Measurements from ENCODE around the gene ADGRG6.

The ADGRG6 gene

DNA sequence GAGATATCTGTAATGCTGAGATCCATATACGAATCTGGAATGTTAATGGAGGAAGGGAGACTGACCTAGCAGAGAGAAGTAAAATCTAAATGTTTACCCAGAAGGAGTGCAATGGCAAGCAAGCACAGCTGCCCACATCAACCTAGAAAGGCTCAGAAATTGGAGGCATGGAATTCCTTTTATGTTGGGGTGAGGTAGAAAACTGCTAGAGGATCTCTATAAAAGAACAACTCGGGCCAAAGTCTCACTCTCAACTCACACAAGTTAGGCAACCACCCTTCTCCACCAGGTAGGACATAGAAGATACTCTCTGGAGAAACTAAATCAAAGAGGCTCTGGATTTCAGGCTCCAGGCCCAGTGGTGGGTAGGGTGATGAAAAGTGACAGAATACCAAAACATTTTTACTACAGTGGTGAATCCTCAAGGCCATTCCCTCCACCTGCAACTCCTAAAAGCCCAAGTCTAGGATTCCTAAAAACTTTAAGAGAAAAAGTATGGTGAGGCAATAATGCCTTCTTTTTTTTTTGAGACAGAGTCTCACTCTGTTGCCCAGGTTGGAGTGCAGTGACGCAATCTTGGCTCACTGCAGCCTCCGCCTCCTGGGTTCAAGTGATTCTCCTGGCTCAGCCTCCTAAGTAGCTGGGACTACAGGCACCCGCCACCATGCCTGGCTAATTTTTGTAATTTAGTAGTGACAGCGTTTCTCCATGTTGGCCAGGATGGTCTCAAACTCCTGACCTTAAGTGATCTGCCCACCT is 9.5 kb upstream of the ADGRG6 start:
- Histone ChIP-seq H3K4me1 (ENCODE audit: insufficient read depth, low read length) (peaks cover 4% of the 10 kb centered on the region; the same call in 1 of the 2 replicates), H3K27ac (ENCODE audit: low read length) (no peak overlapping the region), H3K4me3 (ENCODE audit: low read length) (no peak overlapping the region), H3K9ac (ENCODE audit: low read depth, low read length) (no peak overlapping the region), H3K9me3 (ENCODE audit: insufficient read depth, low read depth, low read length) (no peaks in the 10 kb centered on the region), H3K36me3 (ENCODE audit: insufficient read depth, low read depth, low read length) (no peaks in the 10 kb centered on the region), H3K27me3 (ENCODE audit: insufficient read depth, low read length) (no peaks in the 10 kb centered on the region)

DNA sequence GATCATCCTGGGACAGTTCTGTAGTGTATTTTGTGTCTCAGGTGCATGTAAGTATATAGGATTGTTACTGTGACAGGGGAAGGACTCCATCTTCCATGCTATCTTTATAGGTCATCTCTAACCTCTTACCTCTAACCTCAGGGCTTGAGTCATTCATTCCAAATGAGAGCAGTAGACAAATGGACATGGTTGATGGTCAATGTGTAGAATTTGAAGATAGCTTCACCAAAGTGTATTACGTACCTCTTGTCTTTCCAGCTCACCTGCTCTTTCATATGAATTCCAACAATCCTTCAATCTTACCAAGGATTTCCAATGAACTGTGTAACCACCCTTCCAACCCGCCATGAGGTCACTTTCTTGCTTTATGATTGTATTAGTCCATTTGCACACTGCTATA is 8.7 kb upstream of the ADGRG6 start:
- H3K27me3 ChIP-seq (ENCODE audit: insufficient read depth, low read length), result no peaks in the 10 kb centered on the region
- no peak overlapping the region for H3K9ac ChIP-seq (ENCODE audit: low read depth, low read length)
- peaks cover 6% of the 10 kb centered on the region for H3K4me1 ChIP-seq (ENCODE audit: insufficient read depth, low read length)
- no peak overlapping the region for H3K27ac ChIP-seq (ENCODE audit: low read length)
- H3K36me3 ChIP-seq (ENCODE audit: insufficient read depth, low read depth, low read length), result no peaks in the 10 kb centered on the region
- no peak overlapping the region for H3K4me3 ChIP-seq (ENCODE audit: low read length)
- no peaks in the 10 kb centered on the region for H3K9me3 ChIP-seq (ENCODE audit: insufficient read depth, low read depth, low read length)

DNA sequence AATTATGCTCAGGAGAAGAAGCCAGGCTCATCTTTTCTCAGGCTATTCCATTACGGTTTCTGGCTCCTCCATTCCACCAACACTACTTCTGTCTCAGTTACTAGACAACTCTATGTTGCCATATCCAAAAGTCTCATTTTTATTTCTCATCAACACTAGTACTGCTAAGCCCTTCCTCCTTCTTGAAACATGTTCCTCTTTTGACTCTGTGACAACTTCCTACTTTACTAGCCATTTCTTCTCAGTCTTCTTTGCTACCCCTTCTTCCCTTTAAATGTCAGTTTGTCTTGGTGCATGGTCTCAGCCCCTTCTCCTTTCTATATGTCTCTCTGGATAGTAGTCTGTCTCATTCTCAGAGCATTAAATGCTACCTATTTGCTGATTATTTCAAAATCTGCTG is 7.1 kb upstream of the ADGRG6 start:
- Histone ChIP-seq H3K36me3 (ENCODE audit: insufficient read depth, low read depth, low read length) (no peaks in the 10 kb centered on the region), H3K27ac (ENCODE audit: low read length) (no peak overlapping the region), H3K27me3 (ENCODE audit: insufficient read depth, low read length) (no peaks in the 10 kb centered on the region), H3K9me3 (ENCODE audit: insufficient read depth, low read depth, low read length) (no peaks in the 10 kb centered on the region), H3K4me3 (ENCODE audit: low read length) (no peak overlapping the region), H3K9ac (ENCODE audit: low read depth, low read length) (no peak overlapping the region), H3K4me1 (ENCODE audit: insufficient read depth, low read length) (peaks cover 7% of the 10 kb centered on the region)

DNA sequence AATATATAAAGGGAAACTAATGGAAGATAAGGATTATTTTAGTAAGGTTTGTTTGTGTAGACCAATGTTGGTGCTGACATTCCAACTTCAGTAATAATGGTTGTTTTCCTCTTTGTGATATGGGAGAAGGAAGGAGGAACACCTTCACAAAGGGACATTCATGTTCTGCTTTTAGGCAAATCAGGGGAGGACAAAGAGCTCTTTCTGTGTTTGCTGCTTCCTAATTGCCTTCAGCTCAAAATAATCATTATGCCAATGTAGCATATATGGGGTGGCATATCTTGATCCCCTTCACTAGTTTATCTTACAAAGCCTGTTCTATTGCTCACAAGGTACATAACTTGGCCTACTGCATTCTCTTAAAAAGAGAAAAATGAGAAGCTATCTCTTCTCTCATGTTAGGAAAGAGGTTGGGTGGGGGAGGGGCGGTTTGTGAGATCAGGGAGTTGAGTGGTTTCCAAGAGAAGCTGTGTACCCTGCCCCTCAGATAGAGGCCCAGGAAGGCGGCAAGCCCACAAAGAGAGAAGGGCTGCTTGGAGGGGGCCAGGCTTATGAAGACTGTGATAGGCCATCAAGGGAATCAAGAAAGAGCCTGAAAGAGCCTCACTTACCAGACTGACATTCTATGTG is 4.7 kb upstream of the ADGRG6 start:
- Histone ChIP-seq H3K4me3 (ENCODE audit: low read length) (0 out of 2 replicates have a peak overlapping the region, but pooled peaks have one; percentile 28), H3K36me3 (ENCODE audit: insufficient read depth, low read depth, low read length) (no peaks in the 10 kb centered on the region), H3K27me3 (ENCODE audit: insufficient read depth, low read length) (peaks cover 24% of the 10 kb centered on the region), H3K27ac (ENCODE audit: low read length) (no peak overlapping the region), H3K9ac (ENCODE audit: low read depth, low read length) (no peak overlapping the region), H3K4me1 (ENCODE audit: insufficient read depth, low read length) (peaks cover 7% of the 10 kb centered on the region), H3K9me3 (ENCODE audit: insufficient read depth, low read depth, low read length) (no peaks in the 10 kb centered on the region)

GRCh38 chr6:142297605-142297995 is 4.2 kb upstream of the ADGRG6 start:
- Histone ChIP-seq H3K36me3 (ENCODE audit: insufficient read depth, low read depth, low read length) (no peaks in the 10 kb centered on the region), H3K4me1 (ENCODE audit: insufficient read depth, low read length) (peaks cover 7% of the 10 kb centered on the region), H3K9me3 (ENCODE audit: insufficient read depth, low read depth, low read length) (no peaks in the 10 kb centered on the region), H3K4me3 (ENCODE audit: low read length) (no peak overlapping the region), H3K9ac (ENCODE audit: low read depth, low read length) (no peak overlapping the region), H3K27ac (ENCODE audit: low read length) (no peak overlapping the region), H3K27me3 (ENCODE audit: insufficient read depth, low read length) (peaks cover 29% of the 10 kb centered on the region)

- H3K27me3 ChIP-seq (ENCODE audit: insufficient read depth, low read length), result peaks cover 35% of the 10 kb centered on the region
- H3K36me3 ChIP-seq (ENCODE audit: insufficient read depth, low read depth, low read length), result no peaks in the 10 kb centered on the region
- no peak overlapping the region for H3K27ac ChIP-seq (ENCODE audit: low read length)
- H3K9ac ChIP-seq (ENCODE audit: low read depth, low read length), result no peak overlapping the region
- H3K4me3 ChIP-seq (ENCODE audit: low read length), result no peak overlapping the region
- H3K4me1 ChIP-seq (ENCODE audit: insufficient read depth, low read length), result peaks cover 7% of the 10 kb centered on the region
- H3K9me3 ChIP-seq (ENCODE audit: insufficient read depth, low read depth, low read length), result no peaks in the 10 kb centered on the region
Observed at GRCh38 chr6:142297996-142298753, 3.6 kb upstream of the ADGRG6 start.

DNA sequence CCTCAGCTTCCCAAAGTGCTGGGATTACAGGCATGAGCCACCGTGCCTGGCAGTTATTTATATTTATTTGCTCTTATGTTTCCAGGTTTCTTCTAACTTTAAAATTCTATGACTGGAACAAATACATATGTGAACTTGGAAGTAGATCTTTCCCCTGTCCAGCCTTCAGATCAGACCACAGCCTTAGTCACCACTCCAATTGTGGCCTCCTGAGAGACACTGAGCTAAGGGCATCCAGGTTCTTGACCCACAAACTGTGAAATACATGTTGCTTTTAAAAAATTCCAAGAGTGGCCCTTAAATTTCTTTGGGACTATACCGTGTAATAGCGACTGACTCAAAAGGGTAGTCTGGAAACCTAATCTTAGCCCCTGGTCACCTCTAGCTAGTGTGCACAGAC is 1.5 kb upstream of the ADGRG6 start:
- no peak overlapping the region for H3K27ac ChIP-seq (ENCODE audit: low read length)
- H3K4me1 ChIP-seq (ENCODE audit: insufficient read depth, low read length), result peaks cover 7% of the 10 kb centered on the region
- H3K4me3 ChIP-seq (ENCODE audit: low read length), result no peak overlapping the region
- H3K36me3 ChIP-seq (ENCODE audit: insufficient read depth, low read depth, low read length), result no peaks in the 10 kb centered on the region
- H3K27me3 ChIP-seq (ENCODE audit: insufficient read depth, low read length), result peaks cover 40% of the 10 kb centered on the region
- no peak overlapping the region for H3K9ac ChIP-seq (ENCODE audit: low read depth, low read length)
- no peaks in the 10 kb centered on the region for H3K9me3 ChIP-seq (ENCODE audit: insufficient read depth, low read depth, low read length)

DNA sequence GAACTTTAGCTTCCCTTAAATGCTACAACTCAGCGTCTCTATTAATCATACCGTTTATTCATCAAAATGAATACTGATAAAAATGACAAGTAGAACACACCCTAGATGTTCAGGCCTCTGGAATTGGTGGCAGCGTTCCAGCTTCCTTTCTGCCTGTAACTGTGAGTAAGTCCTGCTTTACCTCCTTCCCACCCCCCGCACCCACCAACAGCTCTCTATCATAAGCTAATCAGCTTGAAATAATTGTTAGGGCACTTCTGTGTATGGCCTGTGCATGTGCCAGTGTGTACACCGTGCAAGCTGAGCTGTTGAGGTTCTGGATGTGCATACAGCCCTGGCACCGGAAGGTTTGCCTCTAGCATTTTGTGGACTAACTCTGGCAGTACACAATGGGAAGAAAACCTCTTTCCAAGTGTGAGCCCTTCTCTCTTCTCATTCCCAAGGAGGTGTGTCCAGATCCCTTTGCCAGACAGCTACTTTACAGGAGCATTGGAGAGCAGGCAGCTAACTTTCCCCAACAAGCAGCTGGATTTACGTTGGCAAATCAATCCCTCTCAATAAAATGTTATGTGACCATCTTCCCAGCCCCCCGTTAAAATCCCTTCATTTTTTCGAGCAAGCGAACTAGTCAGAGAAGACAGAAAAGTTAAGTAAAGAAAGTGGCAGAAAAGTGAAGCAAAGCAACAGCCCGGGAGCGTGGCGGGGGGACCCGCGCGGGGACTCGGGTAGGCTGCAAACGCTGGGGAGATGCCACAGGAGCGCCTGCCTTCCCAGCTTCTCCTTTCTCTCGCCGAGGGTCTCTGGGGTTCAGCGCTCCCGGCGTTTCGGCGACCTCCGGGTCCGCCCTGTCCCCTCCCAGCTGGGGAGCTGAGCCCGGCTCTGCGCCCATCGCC is 803 bp upstream of the ADGRG6 start:
- Histone ChIP-seq H3K27me3 (ENCODE audit: insufficient read depth, low read length) (peaks cover 40% of the 10 kb centered on the region), H3K36me3 (ENCODE audit: insufficient read depth, low read depth, low read length) (no peaks in the 10 kb centered on the region), H3K9me3 (ENCODE audit: insufficient read depth, low read depth, low read length) (no peaks in the 10 kb centered on the region), H3K27ac (ENCODE audit: low read length) (no peak overlapping the region), H3K4me1 (ENCODE audit: insufficient read depth, low read length) (peaks cover 7% of the 10 kb centered on the region), H3K9ac (ENCODE audit: low read depth, low read length) (peak overlapping the region; percentile 54; the same call in 1 of the 2 replicates), H3K4me3 (ENCODE audit: low read length) (peak overlapping the region; percentile 72)

DNA sequence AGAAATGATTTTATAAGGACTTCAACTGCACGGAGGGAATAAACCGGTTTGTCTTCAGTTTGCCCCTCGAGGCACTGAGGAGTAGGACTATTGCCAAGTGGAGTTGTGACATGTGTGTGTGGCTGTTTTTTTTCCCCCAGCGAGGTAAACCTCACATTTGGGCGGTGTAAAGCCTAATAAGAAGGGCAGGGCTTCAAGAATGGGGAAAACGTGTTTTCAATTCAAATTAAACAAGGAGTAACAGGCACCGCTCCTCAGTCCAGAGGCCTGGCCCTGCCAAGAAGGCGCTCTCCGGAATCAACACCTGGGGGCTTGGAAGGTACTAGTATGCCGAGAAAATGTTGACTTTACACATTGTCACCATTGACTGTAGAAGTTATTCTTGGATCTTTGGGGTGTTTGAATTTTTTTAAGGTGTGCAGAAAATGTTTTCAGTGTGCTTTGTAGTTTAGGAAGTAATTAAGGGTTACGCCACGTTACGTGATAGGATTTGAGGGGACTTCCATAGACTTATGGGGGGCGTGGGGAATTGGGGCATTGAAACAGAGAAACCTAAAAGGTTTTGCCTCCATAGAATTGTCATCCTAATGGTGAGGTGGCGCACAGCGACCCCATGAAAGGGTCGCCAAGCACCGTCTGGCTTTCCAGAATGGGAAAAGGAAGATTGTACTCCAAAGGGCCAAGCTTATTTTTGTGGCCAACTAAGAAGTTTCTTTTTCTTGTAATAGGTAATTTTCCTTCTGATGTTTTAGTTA is 791 bp downstream of the ADGRG6 start:
- H3K9me3 ChIP-seq (ENCODE audit: insufficient read depth, low read depth, low read length), result no peaks in the 10 kb centered on the region
- H3K27me3 ChIP-seq (ENCODE audit: insufficient read depth, low read length), result peaks cover 40% of the 10 kb centered on the region
- H3K36me3 ChIP-seq (ENCODE audit: insufficient read depth, low read depth, low read length), result no peaks in the 10 kb centered on the region
- no peak overlapping the region for H3K27ac ChIP-seq (ENCODE audit: low read length)
- peak overlapping the region; percentile 72 for H3K4me3 ChIP-seq (ENCODE audit: low read length)
- H3K4me1 ChIP-seq (ENCODE audit: insufficient read depth, low read length), result peaks cover 2% of the 10 kb centered on the region; the same call in 1 of the 2 replicates
- H3K9ac ChIP-seq (ENCODE audit: low read depth, low read length), result no peak overlapping the region

DNA sequence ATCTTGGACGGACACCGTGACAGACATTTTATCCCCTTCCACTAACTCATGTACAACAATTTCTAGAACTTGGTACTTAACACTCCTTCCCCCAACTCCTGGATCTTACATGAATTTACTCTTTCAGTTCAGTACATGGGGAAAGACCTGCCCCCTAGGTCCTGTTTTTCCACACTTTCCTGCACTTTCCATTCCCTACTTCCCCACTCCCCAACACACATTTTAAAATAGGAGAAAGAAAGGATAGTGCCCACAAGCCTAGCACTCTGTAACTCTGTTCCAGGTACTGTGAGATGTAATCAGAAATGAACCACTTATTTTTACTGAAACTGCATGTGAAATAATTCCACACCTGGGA is 1.3 kb downstream of the ADGRG6 start:
- Histone ChIP-seq H3K4me1 (ENCODE audit: insufficient read depth, low read length) (peaks cover 1% of the 10 kb centered on the region; the same call in 1 of the 2 replicates), H3K4me3 (ENCODE audit: low read length) (no peak overlapping the region), H3K27ac (ENCODE audit: low read length) (no peak overlapping the region), H3K36me3 (ENCODE audit: insufficient read depth, low read depth, low read length) (no peaks in the 10 kb centered on the region), H3K9me3 (ENCODE audit: insufficient read depth, low read depth, low read length) (no peaks in the 10 kb centered on the region), H3K9ac (ENCODE audit: low read depth, low read length) (no peak overlapping the region), H3K27me3 (ENCODE audit: insufficient read depth, low read length) (peaks cover 40% of the 10 kb centered on the region)
